IPS-18a (cell line): ENCODE results near the gene ZNF568.

Source experiments
- H3K27ac ChIP-seq: one replicate; pipeline ENCODE4 v1.5.1; 2013; ENCODE audit warnings: low read length
- H3K27me3 ChIP-seq: one replicate; pipeline ENCODE4 v1.6.1; 2013; ENCODE audit warnings: mild to moderate bottlenecking, low read length; ENCODE audit not compliant: control insufficient read depth, insufficient read depth
- H3K36me3 ChIP-seq: one replicate; pipeline ENCODE4 v1.6.1; 2013; ENCODE audit warnings: low read depth, low read length; ENCODE audit not compliant: control insufficient read depth
- H3K4me1 ChIP-seq: one replicate; pipeline ENCODE4 v1.6.1; 2013; ENCODE audit warnings: low read depth, low read length; ENCODE audit not compliant: control insufficient read depth
- H3K4me3 ChIP-seq: one replicate; pipeline ENCODE4 v1.5.1; 2013; ENCODE audit warnings: low read length
- H3K9ac ChIP-seq: one replicate; pipeline ENCODE4 v1.6.1; 2013; ENCODE audit warnings: mild to moderate bottlenecking, low read length, moderate library complexity
- H3K9me3 ChIP-seq: one replicate; pipeline ENCODE4 v1.6.1; 2013; ENCODE audit warnings: low read depth, low read length; ENCODE audit not compliant: control insufficient read depth

ZNF568 gene

DNA sequence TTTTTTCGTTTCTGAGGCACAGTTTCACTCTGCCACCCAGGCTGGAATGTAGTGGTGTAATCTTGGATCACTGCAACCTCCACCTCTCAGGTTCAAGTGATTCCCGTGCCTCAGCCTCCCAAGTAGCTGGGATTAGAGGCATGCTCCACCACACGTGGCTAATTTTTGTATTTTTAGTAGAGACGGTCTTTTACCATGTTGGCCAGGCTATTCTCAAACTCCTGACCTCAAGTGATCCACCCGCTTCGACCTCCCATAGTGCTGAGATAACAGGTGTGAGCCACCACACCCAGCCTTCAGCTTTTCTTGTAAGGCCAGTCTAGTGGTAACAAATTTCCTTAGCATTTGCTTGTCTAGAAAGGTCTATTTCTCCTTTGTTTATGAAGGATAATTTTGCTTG, 46.2 kb downstream of the ZNF568 start:
- Histone ChIP-seq H3K9me3 (peaks cover 41% of the 10 kb centered on the region), H3K27me3 (no peaks in the 10 kb centered on the region), H3K4me1 (no peaks in the 10 kb centered on the region), H3K36me3 (no peaks in the 10 kb centered on the region), H3K4me3 (no peak overlapping the region), H3K9ac (no peak overlapping the region), H3K27ac (no peak overlapping the region)

DNA sequence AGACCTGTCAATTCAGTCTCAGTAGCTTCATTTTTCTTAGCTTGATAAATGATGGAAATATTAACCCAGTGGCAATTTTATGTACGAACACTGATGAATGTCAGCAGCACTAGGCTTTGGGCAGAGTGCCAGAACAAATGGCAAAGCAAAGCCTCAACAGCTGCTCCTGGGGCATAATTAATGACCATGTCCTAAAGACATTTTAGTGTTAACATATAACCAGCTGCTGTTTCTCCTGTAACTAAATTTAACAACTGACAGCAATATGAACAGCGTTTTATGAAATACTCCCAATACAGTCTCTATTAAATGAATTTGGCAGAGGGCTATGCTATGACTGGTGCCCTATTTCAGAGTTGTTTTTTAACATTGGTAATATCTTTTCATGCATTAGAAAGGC, 47.1 kb downstream of the ZNF568 start:
- no peaks in the 10 kb centered on the region for H3K4me1 ChIP-seq
- H3K36me3 ChIP-seq, result no peaks in the 10 kb centered on the region
- no peak overlapping the region for H3K27ac ChIP-seq
- no peak overlapping the region for H3K9ac ChIP-seq
- H3K4me3 ChIP-seq, result no peak overlapping the region
- no peaks in the 10 kb centered on the region for H3K27me3 ChIP-seq
- peaks cover 37% of the 10 kb centered on the region for H3K9me3 ChIP-seq

DNA sequence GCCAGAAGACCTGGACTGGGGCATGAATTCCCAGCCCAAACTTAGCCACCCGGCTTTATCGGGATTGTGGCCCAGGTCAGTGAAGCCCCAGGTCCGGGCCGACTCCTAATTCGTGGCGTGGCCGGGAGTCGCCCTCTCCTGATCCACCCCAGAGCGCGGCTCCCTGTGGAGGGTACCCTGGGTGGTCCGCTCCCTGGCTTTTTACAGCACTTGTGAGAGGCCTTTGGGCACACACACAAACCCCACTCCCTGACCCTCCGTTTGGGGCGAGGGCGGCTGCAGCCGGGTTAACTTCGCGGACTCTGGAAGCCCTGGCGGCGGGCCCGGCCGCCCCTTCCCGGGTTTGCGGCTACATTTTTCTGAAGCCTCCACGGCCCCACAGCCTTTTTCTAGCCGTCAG, 56.4 kb downstream of the ZNF568 start:
- Histone ChIP-seq H3K27ac (no peak overlapping the region), H3K9ac (no peak overlapping the region), H3K9me3 (peaks cover 26% of the 10 kb centered on the region), H3K27me3 (no peaks in the 10 kb centered on the region), H3K4me3 (peak overlapping the region; percentile 79), H3K36me3 (no peaks in the 10 kb centered on the region), H3K4me1 (no peaks in the 10 kb centered on the region)

DNA sequence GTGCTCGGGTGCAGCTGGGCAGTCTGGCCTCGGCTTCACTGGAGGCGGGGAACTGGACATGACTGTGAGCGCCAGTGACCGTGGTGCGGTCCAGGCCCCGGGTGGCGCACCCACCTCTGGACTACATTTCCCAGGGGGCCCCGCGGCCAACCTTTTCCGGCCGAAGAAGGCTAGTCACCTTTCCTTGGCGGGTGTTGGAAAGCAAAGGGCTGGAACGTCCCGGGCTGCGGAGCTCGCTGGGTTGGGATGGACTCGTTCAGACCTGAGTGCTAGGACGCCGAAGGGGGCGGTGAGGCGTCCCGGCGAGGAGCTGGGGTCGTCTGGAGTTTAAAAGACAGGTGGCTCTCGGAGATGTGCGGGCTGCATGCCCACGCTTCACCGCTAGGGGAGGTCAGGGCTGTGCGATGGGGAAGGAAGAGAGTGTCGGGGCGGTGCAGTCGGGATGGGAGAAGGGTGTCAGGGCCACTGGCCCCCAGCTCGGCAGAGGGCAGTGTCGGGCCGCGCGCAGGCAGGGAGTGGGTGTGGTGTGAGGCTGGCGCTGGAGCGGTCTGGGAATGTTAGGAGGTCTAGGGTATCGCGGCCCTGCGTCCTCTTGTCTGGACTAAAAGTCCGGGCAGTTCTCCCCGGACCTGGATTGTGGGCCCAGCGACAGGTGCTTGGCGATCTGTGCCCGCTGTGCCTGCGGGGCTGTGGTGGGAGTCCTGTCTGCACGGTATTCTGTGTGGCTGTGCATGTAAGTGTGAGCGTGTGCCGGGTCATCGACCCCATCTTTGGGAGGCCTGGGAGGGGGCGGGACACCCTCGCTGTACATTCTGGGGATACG, 57.1 kb downstream of the ZNF568 start:
- H3K36me3 ChIP-seq, result no peaks in the 10 kb centered on the region
- H3K27ac ChIP-seq, result no peak overlapping the region
- H3K4me1 ChIP-seq, result no peaks in the 10 kb centered on the region
- H3K27me3 ChIP-seq, result no peaks in the 10 kb centered on the region
- peak overlapping the region; percentile 79 for H3K4me3 ChIP-seq
- H3K9ac ChIP-seq, result peak overlapping the region; percentile 50
- peaks cover 23% of the 10 kb centered on the region for H3K9me3 ChIP-seq

DNA sequence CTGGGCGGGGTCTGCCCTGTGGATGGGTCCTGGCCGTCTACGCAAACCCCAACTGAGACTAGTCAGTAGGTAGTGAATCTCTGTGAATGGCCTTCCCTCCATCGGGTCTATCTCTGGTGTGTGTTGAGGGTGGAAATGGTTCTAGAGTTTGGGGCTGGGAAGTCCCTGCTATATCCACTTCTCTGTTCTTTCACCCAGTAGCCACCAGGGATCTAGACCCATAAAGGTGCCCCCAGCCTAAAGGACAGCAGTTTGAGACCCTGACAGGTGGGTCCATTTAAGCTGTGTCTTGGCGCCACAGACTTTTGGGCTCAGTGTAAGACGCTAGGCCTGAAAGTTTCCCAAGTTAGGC, 57.7 kb downstream of the ZNF568 start:
- Histone ChIP-seq H3K9me3 (peaks cover 24% of the 10 kb centered on the region), H3K4me3 (peak overlapping the region; percentile 79), H3K4me1 (no peaks in the 10 kb centered on the region), H3K27me3 (no peaks in the 10 kb centered on the region), H3K36me3 (no peaks in the 10 kb centered on the region), H3K27ac (no peak overlapping the region), H3K9ac (peak overlapping the region; percentile 36)

DNA sequence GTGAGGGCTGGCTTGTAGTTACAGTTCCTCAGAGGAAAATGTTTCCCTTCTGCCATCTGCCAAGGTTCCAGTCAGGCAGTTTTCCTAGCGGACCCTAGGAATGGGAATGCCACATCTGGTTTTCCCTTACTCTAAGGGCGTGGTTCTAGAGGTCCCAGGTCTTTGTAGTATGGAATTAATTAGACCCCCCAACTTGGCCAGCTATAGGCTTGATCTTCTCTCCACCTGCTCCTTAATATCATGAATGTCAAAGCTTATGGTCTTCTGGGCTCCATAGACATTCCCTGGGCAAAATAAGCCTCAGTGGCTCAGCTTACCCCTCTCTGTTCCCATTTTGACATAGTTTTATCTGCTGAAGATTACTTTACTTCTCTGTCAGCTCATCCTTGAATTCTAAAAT, 70.0 kb downstream of the ZNF568 start:
- H3K9ac ChIP-seq, result no peak overlapping the region
- peaks cover 61% of the 10 kb centered on the region for H3K9me3 ChIP-seq
- H3K4me1 ChIP-seq, result no peaks in the 10 kb centered on the region
- no peaks in the 10 kb centered on the region for H3K27me3 ChIP-seq
- H3K27ac ChIP-seq, result no peak overlapping the region
- no peak overlapping the region for H3K4me3 ChIP-seq
- H3K36me3 ChIP-seq, result no peaks in the 10 kb centered on the region

DNA sequence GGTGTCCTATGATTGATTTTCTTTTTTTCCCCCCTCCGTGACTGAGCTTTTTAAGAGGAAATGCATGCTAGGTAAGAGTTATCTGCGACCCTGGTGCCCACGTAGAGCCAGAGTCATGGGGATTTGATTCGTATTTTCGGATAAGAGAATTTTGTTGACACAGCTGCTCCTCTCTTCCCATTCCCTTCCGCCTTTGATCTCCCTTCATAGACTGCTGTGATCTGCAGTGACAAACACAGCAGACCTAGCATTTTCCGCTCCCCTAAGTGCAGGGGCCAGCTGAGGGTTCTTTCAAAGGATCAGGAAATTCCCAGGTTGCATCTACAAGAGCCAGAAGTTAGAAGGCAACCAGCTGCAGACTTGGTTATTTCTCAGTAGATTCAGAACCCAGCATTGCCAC, 70.5 kb downstream of the ZNF568 start:
- Histone ChIP-seq H3K9me3 (peaks cover 56% of the 10 kb centered on the region), H3K4me1 (no peaks in the 10 kb centered on the region), H3K27me3 (no peaks in the 10 kb centered on the region), H3K4me3 (no peak overlapping the region), H3K27ac (no peak overlapping the region), H3K36me3 (no peaks in the 10 kb centered on the region), H3K9ac (no peak overlapping the region)

DNA sequence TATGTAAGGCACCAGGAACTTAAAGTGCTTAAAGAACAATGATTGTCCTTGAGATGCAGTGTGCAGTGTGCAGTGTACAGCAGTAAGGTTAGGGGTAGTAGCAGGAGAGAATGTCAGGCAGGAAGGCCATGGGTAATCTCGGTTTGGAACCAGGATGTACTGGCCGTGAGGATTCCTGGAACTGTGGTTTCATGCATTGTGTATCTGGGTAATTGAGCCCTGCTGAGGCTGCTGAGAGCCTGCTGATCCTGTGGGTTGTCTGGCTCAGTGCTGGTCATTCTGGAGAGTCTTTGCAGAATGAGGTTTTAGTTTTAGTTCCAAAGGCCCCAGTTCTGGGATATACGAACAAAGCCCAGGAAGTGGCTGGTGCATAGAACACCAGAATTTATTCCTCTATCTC, 71.0 kb downstream of the ZNF568 start:
- Histone ChIP-seq H3K9me3 (peaks cover 53% of the 10 kb centered on the region), H3K9ac (no peak overlapping the region), H3K36me3 (no peaks in the 10 kb centered on the region), H3K4me1 (no peaks in the 10 kb centered on the region), H3K27me3 (no peaks in the 10 kb centered on the region), H3K27ac (no peak overlapping the region), H3K4me3 (no peak overlapping the region)

DNA sequence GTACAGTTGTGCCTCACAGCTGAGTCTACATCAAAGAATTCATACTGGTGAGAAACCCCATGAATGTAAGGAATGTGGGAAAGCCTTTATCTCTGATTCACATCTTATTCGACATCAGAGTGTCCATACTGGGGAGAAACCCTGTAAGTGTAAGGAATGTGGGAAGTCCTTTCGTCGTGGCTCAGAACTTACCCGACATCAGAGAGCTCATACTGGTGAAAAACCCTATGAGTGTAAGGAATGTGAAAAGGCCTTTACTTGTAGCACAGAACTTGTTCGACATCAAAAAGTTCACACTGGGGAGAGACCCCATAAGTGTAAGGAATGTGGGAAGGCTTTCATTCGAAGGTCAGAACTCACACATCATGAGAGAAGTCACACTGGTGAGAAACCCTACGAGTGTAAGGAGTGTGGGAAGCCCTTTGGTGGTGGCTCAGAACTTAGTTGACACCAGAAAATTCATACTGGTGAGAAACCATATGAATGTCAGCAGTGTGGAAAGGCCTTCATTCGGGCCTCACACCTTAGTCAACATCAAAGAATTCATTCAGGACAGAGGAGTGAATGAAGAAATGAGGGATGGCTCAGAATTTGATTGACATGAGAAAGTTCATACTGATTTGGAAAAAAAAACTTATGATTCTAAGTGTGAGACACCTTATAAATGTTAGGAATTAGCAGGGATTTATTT, 81.2 kb downstream of the ZNF568 start:
- Histone ChIP-seq H3K9ac (no peak overlapping the region), H3K36me3 (peaks cover 6% of the 10 kb centered on the region), H3K9me3 (peaks cover 58% of the 10 kb centered on the region), H3K27ac (no peak overlapping the region), H3K4me3 (no peak overlapping the region), H3K27me3 (no peaks in the 10 kb centered on the region), H3K4me1 (no peaks in the 10 kb centered on the region)

DNA sequence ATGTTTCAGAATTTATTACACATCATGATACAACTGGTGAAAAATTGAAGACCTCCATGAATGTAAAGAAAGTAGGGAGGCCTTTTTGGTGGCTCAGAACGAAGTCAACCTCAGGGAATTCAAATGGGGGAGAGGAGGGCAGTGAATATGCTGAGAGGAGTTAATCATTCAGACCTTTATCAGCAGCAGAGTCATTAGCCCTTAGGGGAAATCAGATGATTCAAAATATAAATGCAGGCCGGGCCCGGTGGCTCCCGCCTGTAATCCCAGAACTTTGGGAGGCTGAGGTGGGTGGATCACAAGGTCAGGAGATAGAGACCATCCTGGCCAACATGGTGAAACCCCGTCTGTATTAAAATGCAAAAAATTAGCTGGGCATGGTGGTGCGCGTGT, 81.7 kb downstream of the ZNF568 start:
- Histone ChIP-seq H3K4me1 (no peaks in the 10 kb centered on the region), H3K36me3 (peaks cover 3% of the 10 kb centered on the region), H3K4me3 (no peak overlapping the region), H3K27ac (no peak overlapping the region), H3K9ac (no peak overlapping the region), H3K9me3 (peaks cover 57% of the 10 kb centered on the region), H3K27me3 (no peaks in the 10 kb centered on the region)

DNA sequence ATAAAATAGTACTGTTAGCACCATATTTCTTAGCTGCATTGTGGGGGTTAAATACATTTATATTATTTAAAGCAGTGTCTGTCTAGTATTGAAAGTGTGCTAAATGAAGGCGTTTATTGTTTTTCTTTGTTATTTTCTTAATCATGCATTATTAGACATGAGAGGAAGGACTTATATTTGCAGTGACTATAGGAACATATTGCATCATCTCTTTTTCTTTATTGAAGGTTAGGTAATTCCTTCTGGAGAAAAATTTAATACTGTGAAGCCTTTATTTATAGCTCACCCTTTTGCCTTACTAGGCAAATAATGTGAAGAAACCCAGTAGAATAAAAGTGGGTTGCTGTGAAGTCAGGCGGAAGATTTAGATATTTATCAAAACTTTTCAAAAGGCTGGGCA, 83.2 kb downstream of the ZNF568 start:
- Histone ChIP-seq H3K27me3 (no peaks in the 10 kb centered on the region), H3K27ac (no peak overlapping the region), H3K36me3 (peaks cover 3% of the 10 kb centered on the region), H3K9ac (no peak overlapping the region), H3K4me3 (no peak overlapping the region), H3K9me3 (peaks cover 60% of the 10 kb centered on the region), H3K4me1 (no peaks in the 10 kb centered on the region)
